ENCODE measurements around the gene ILKAP.

Gene ILKAP

GRCh38 chr2:238220892-238221521 lies 17.5 kb upstream of the ILKAP start:
- no peaks in the 10 kb centered on the region for H3K27me3 ChIP-seq (ENCODE audit: low read length)
- no peaks in the 10 kb centered on the region for H3K9me2 ChIP-seq (replicated peaks; ENCODE audit: insufficient read depth, low read length)
- H3F3A ChIP-seq (ENCODE audit: insufficient read depth): no peaks in the 10 kb centered on the region
- no peak overlapping the region for H3K4me2 ChIP-seq (ENCODE audit: low read depth, low read length, poor library complexity, severe bottlenecking)
- H2AFZ ChIP-seq (ENCODE audit: low read depth, low read length, severe bottlenecking): no peak overlapping the region
- no peaks in the 10 kb centered on the region for H3K9me3 ChIP-seq (ENCODE audit: insufficient read depth, low read length)
- H3K9ac ChIP-seq (ENCODE audit: low read length): no peak overlapping the region
- no peak for TF ChIP-seq CTCF (IDR thresholded peaks at IDR 0.05; ENCODE audit: insufficient read depth, low read length, poor library complexity, severe bottlenecking)
- TF ChIP-seq EZH2phosphoT487 (conservative IDR thresholded peaks at IDR 0.05; ENCODE audit: low read length): no peak
- H4K20me1 ChIP-seq (ENCODE audit: low read depth, low read length): no peaks in the 10 kb centered on the region
- no peak overlapping the region for H3K27ac ChIP-seq (ENCODE audit: low read depth, low read length)
- H3K36me3 ChIP-seq (ENCODE audit: low read length): no peaks in the 10 kb centered on the region
- no peaks in the 10 kb centered on the region for H3K79me2 ChIP-seq (ENCODE audit: insufficient read depth, low read length)
- no peak overlapping the region for H3K4me3 ChIP-seq (ENCODE audit: insufficient read depth, low read length, poor library complexity, severe bottlenecking)

GRCh38 chr2:238220274-238220891 lies 16.9 kb upstream of the ILKAP start:
- Histone ChIP-seq H3F3A (ENCODE audit: insufficient read depth) (no peaks in the 10 kb centered on the region), H3K27me3 (ENCODE audit: low read length) (no peaks in the 10 kb centered on the region), H3K9me3 (ENCODE audit: insufficient read depth, low read length) (no peaks in the 10 kb centered on the region), H3K9ac (ENCODE audit: low read length) (no peak overlapping the region), H4K20me1 (ENCODE audit: low read depth, low read length) (no peaks in the 10 kb centered on the region), H3K79me2 (ENCODE audit: insufficient read depth, low read length) (no peaks in the 10 kb centered on the region), H3K4me3 (ENCODE audit: insufficient read depth, low read length, poor library complexity, severe bottlenecking) (no peak overlapping the region), H2AFZ (ENCODE audit: low read depth, low read length, severe bottlenecking) (no peak overlapping the region), H3K4me2 (ENCODE audit: low read depth, low read length, poor library complexity, severe bottlenecking) (no peak overlapping the region), H3K27ac (ENCODE audit: low read depth, low read length) (no peak overlapping the region), H3K9me2 (replicated peaks; ENCODE audit: insufficient read depth, low read length) (no peaks in the 10 kb centered on the region), H3K36me3 (ENCODE audit: low read length) (no peaks in the 10 kb centered on the region)
- TF ChIP-seq CTCF (IDR thresholded peaks at IDR 0.05; ENCODE audit: insufficient read depth, low read length, poor library complexity, severe bottlenecking) (no peak), EZH2phosphoT487 (conservative IDR thresholded peaks at IDR 0.05; ENCODE audit: low read length) (no peak)

GRCh38 chr2:238216651-238217184 lies 13.2 kb upstream of the ILKAP start:
- Histone ChIP-seq H3K36me3 (ENCODE audit: low read length) (no peaks in the 10 kb centered on the region), H3K9me2 (replicated peaks; ENCODE audit: insufficient read depth, low read length) (no peaks in the 10 kb centered on the region), H3K27me3 (ENCODE audit: low read length) (no peaks in the 10 kb centered on the region), H3K4me3 (ENCODE audit: insufficient read depth, low read length, poor library complexity, severe bottlenecking) (no peak overlapping the region), H3K79me2 (ENCODE audit: insufficient read depth, low read length) (no peaks in the 10 kb centered on the region), H3K4me2 (ENCODE audit: low read depth, low read length, poor library complexity, severe bottlenecking) (no peak overlapping the region), H3K9me3 (ENCODE audit: insufficient read depth, low read length) (no peaks in the 10 kb centered on the region), H3F3A (ENCODE audit: insufficient read depth) (no peaks in the 10 kb centered on the region), H4K20me1 (ENCODE audit: low read depth, low read length) (no peaks in the 10 kb centered on the region), H3K27ac (ENCODE audit: low read depth, low read length) (no peak overlapping the region), H2AFZ (ENCODE audit: low read depth, low read length, severe bottlenecking) (no peak overlapping the region), H3K9ac (ENCODE audit: low read length) (no peak overlapping the region)
- TF ChIP-seq EZH2phosphoT487 (conservative IDR thresholded peaks at IDR 0.05; ENCODE audit: low read length): no peak
- TF ChIP-seq CTCF (IDR thresholded peaks at IDR 0.05; ENCODE audit: insufficient read depth, low read length, poor library complexity, severe bottlenecking): no peak

Measured in SU-DHL-6 (cell line).